ENCODE data around the gene AVEN. TPM values are rescaled to one million over a fixed set of nuclear protein-coding genes. Genes with fewer than 3 reads are reported as not detected.
"Not testable (repeated sequence)": the region's sequence is repeated elsewhere in the genome, so short reads cannot be mapped to it uniquely, and the experiment has no call there.

Gene AVEN
- total RNA-seq, 6 experiments from 2014 or later = 24.9 to 33.6 (median 27.1) TPM

DNA sequence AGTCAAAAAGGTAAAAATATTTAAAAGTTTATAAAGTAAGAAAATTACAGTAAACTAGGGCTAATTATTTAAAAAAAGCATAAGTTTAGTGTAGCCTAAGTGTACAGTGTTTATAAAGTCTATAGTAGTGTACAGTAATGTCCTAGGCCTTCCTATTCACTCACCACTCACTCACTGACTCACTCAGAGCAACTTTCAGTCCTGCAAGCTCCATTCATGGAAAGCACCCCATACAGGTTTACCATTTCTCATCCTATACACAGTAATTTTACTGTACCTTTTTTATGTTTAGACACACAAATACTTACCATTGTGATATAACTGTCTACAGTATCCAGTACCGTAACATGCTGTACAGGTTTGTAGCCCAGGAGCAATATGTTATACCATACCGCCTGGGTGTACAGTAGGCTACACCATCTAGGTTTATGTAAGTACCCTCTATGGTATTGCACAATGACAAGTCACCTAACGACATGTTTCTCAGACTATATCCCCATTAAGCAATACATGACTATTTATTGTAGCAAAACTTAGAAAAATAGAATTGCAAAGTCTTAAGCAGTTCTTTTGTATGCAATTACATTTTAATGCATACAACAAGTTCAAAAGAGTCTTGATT lies 19.5 kb downstream of the AVEN start:
- H3K27ac Mint-ChIP-seq = no peak overlapping the region
- H3K9me3 Mint-ChIP-seq = no peaks in the 10 kb centered on the region
- TF ChIP-seq, protein P1, sequence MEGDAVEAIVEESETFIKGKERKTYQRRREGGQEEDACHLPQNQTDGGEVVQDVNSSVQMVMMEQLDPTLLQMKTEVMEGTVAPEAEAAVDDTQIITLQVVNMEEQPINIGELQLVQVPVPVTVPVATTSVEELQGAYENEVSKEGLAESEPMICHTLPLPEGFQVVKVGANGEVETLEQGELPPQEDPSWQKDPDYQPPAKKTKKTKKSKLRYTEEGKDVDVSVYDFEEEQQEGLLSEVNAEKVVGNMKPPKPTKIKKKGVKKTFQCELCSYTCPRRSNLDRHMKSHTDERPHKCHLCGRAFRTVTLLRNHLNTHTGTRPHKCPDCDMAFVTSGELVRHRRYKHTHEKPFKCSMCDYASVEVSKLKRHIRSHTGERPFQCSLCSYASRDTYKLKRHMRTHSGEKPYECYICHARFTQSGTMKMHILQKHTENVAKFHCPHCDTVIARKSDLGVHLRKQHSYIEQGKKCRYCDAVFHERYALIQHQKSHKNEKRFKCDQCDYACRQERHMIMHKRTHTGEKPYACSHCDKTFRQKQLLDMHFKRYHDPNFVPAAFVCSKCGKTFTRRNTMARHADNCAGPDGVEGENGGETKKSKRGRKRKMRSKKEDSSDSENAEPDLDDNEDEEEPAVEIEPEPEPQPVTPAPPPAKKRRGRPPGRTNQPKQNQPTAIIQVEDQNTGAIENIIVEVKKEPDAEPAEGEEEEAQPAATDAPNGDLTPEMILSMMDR (IDR thresholded peaks at IDR 0.05) = no peak
- H3K27me3 Mint-ChIP-seq (ENCODE audit: insufficient read depth) = no peaks in the 10 kb centered on the region
- DNase-seq = no peak
- peaks cover 19% of the 10 kb centered on the region for H3K36me3 Mint-ChIP-seq (ENCODE audit: low read depth)
- H3K4me3 Mint-ChIP-seq = no peak overlapping the region
- peaks cover 13% of the 10 kb centered on the region; the same call in 1 of the 2 replicates for H3K4me1 Mint-ChIP-seq (ENCODE audit: low read depth)

GRCh38 chr15:34018738-34019137 lies 20.3 kb downstream of the AVEN start:
- H3K4me3 Mint-ChIP-seq; H3K27me3 Mint-ChIP-seq (ENCODE audit: insufficient read depth); H3K9me3 Mint-ChIP-seq; DNase-seq; H3K27ac Mint-ChIP-seq: not testable (repeated sequence)
- Mint-ChIP-seq H3K4me1 (ENCODE audit: low read depth) (peaks cover 15% of the 10 kb centered on the region; the same call in 1 of the 2 replicates), H3K36me3 (ENCODE audit: low read depth) (peaks cover 19% of the 10 kb centered on the region)

- no peaks in the 10 kb centered on the region for H3K9me3 Mint-ChIP-seq
- H3K27me3 Mint-ChIP-seq (ENCODE audit: insufficient read depth) = no peaks in the 10 kb centered on the region
- no peak for DNase-seq
- H3K4me3 Mint-ChIP-seq = no peak overlapping the region
- H3K27ac Mint-ChIP-seq = no peak overlapping the region
- peaks cover 19% of the 10 kb centered on the region for H3K36me3 Mint-ChIP-seq (ENCODE audit: low read depth)
- TF ChIP-seq, protein P1 (IDR thresholded peaks at IDR 0.05) = no peak
- H3K4me1 Mint-ChIP-seq (ENCODE audit: low read depth) = peaks cover 15% of the 10 kb centered on the region; the same call in 1 of the 2 replicates
Measured at GRCh38 chr15:34018021-34018645, 20.9 kb downstream of the AVEN start.

- no peak overlapping the region for H3K27ac Mint-ChIP-seq
- peaks cover 7% of the 10 kb centered on the region for H3K4me1 Mint-ChIP-seq (ENCODE audit: low read depth)
- TF ChIP-seq, protein P1 (IDR thresholded peaks at IDR 0.05) = no peak
- no peaks in the 10 kb centered on the region for H3K9me3 Mint-ChIP-seq
- H3K36me3 Mint-ChIP-seq (ENCODE audit: low read depth) = peaks cover 11% of the 10 kb centered on the region
- no peaks in the 10 kb centered on the region for H3K27me3 Mint-ChIP-seq (ENCODE audit: insufficient read depth)
- DNase-seq = no peak
- H3K4me3 Mint-ChIP-seq = no peak overlapping the region
Measured at GRCh38 chr15:34014556-34014955, 24.4 kb downstream of the AVEN start.

GRCh38 chr15:34013746-34014145 lies 25.3 kb downstream of the AVEN start:
- peaks cover 11% of the 10 kb centered on the region for H3K36me3 Mint-ChIP-seq (ENCODE audit: low read depth)
- H3K27me3 Mint-ChIP-seq (ENCODE audit: insufficient read depth) = no peaks in the 10 kb centered on the region
- H3K27ac Mint-ChIP-seq = no peak overlapping the region
- H3K4me3 Mint-ChIP-seq = no peak overlapping the region
- no peaks in the 10 kb centered on the region for H3K9me3 Mint-ChIP-seq
- peaks cover 7% of the 10 kb centered on the region for H3K4me1 Mint-ChIP-seq (ENCODE audit: low read depth)
- DNase-seq = no peak
- TF ChIP-seq, protein P1 (IDR thresholded peaks at IDR 0.05) = no peak

DNA sequence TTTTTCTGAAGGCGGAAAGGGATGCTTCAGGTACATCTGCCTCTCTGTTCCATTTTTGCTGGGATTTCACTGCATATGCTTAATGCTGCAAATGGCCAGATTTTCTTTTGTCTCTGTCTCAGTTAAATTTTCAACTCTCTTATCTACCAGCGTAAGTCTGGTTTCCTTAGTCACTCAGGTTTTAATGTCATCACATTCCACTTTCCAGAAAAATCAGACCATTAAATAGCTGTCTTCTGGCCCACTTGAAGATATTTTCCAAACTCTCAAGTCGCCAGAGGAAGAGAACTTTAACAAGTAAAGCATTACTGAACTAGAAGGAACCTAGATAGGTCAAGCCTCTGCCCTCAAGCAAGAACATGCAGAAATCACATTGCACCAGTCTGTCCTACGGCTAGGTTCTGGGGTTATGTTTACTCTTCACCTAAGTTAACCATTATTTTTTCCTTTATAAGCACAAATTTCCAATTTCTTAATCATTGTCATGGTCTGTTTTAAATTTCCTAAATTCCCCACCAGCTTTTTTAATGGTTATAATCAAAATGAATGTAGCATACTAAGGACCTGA lies 26.5 kb downstream of the AVEN start:
- no peak for DNase-seq
- no peaks in the 10 kb centered on the region for H3K9me3 Mint-ChIP-seq
- H3K4me3 Mint-ChIP-seq = no peak overlapping the region
- peaks cover 4% of the 10 kb centered on the region; the same call in 1 of the 2 replicates for H3K36me3 Mint-ChIP-seq (ENCODE audit: low read depth)
- TF ChIP-seq, protein P1 (IDR thresholded peaks at IDR 0.05) = no peak
- H3K27me3 Mint-ChIP-seq (ENCODE audit: insufficient read depth) = no peaks in the 10 kb centered on the region
- peaks cover 7% of the 10 kb centered on the region for H3K4me1 Mint-ChIP-seq (ENCODE audit: low read depth)
- H3K27ac Mint-ChIP-seq = no peak overlapping the region
